Stimulated activated CD8-positive, alpha-beta memory T cell treated with anti-CD3 and anti-CD28 coated beads, Interleukin-12 subunit alpha, Interleukin-12 subunit beta, amount 100 ng/mL, for 1 hour (primary cell): ENCODE results near the gene ARHGEF4.
A peak's percentile ranks its signal among the peaks of the same experiment; 100 is the strongest.

ENCODE experiments used
- DNase-seq: peaks from one replicate; pipeline ENCODE4 v3.0.0-alpha.2; 2020; ENCODE audit warnings: low read depth

Gene ARHGEF4

GRCh38 chr2:130819608-130820278, 17.0 kb upstream of the ARHGEF4 start:
- DNase-seq = no peak

- no peak for DNase-seq
Observed at GRCh38 chr2:130820279-130820861, 16.3 kb upstream of the ARHGEF4 start.

- DNase-seq = no peak
Observed at GRCh38 chr2:130821867-130822266, 14.8 kb upstream of the ARHGEF4 start.

GRCh38 chr2:130822766-130823165, 13.9 kb upstream of the ARHGEF4 start:
- no peak for DNase-seq

GRCh38 chr2:130823171-130823885, 13.4 kb upstream of the ARHGEF4 start:
- DNase-seq = no peak

GRCh38 chr2:130823886-130824491, 12.7 kb upstream of the ARHGEF4 start:
- DNase-seq = no peak

- DNase-seq = peak; percentile 57
Observed at GRCh38 chr2:130824492-130825061, 12.1 kb upstream of the ARHGEF4 start.

GRCh38 chr2:130825231-130825965, 11.3 kb upstream of the ARHGEF4 start:
- no peak for DNase-seq

GRCh38 chr2:130825966-130826253, 10.8 kb upstream of the ARHGEF4 start:
- DNase-seq = no peak

- no peak for DNase-seq
Observed at GRCh38 chr2:130826419-130826818, 10.3 kb upstream of the ARHGEF4 start.

- no peak for DNase-seq
Observed at GRCh38 chr2:130826821-130827501, 9.8 kb upstream of the ARHGEF4 start.

GRCh38 chr2:130827502-130828251, 9.0 kb upstream of the ARHGEF4 start:
- DNase-seq = no peak

- no peak for DNase-seq
Observed at GRCh38 chr2:130828461-130828860, 8.3 kb upstream of the ARHGEF4 start.

GRCh38 chr2:130829015-130829414, 7.7 kb upstream of the ARHGEF4 start:
- DNase-seq = no peak

- DNase-seq = no peak
Observed at GRCh38 chr2:130830538-130830937, 6.2 kb upstream of the ARHGEF4 start.

GRCh38 chr2:130831356-130831755, 5.4 kb upstream of the ARHGEF4 start:
- DNase-seq = no peak

- no peak for DNase-seq
Observed at GRCh38 chr2:130832296-130832940, 4.3 kb upstream of the ARHGEF4 start.

- DNase-seq = no peak
Observed at GRCh38 chr2:130834091-130834930, 2.4 kb upstream of the ARHGEF4 start.
